ENCODE measurements around the gene FREM1.
A peak's percentile ranks its signal among the peaks of the same experiment; 100 is the strongest.

The FREM1 gene

GRCh38 chr9:14868772-14869583, 41.2 kb downstream of the FREM1 start:
- no peak for DNase-seq (ENCODE audit: low spot score)

GRCh38 chr9:14868418-14868771, 41.8 kb downstream of the FREM1 start:
- DNase-seq (ENCODE audit: low spot score), result no peak

DNA sequence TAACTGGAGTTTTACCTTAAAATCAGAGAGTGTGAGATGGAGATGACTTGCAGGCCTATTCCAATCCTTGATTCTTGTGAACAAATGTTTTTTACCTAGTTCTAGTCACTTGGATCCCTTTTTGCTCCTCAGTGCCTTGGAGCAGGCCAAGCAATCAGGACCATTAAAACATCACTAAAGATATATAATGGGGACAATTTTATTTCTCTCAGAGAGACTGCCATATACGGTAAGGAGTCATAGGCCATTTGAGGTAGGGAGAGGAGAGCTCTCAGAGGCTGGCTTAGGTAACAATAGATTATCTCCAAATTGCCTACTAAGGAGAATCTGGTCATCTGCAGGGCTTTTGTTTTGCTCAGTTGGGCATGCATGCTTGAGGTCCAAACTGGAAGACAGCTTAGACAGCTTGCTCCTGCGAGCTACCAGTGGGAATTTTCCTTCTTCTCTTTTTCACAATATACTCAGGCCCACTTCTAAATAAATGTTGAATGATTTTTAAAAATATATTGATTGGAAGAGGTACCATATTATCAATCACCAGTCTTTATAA, 44.0 kb downstream of the FREM1 start:
- DNase-seq (ENCODE audit: low spot score), result no peak

- no peak for DNase-seq (ENCODE audit: low spot score)
Measured at GRCh38 chr9:14864309-14864708, 45.9 kb downstream of the FREM1 start.

- DNase-seq (ENCODE audit: low spot score), result no peak
Measured at GRCh38 chr9:14863402-14863801, 46.8 kb downstream of the FREM1 start.

GRCh38 chr9:14857449-14858305, 52.6 kb downstream of the FREM1 start:
- no peak for DNase-seq (ENCODE audit: low spot score)

DNA sequence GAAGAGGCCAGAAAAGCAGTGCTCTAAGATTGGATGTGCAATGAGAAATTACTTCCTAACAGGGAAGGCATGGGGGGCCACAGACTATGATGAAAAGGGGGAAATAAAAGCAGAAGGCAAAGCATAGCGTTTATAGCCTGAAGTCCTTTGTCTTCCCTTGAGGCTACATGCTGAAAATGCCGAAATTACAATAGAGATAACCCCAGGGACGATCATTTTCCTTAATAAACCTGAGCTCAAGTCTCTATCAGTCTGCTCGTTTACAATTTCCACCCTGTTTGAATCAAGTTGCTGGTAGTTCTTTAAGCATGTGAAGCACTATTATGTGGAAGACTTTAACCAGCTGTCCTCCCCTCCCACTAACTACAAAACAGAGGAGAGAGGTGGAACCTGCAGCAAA, 60.4 kb downstream of the FREM1 start:
- DNase-seq (ENCODE audit: low spot score), result no peak

DNA sequence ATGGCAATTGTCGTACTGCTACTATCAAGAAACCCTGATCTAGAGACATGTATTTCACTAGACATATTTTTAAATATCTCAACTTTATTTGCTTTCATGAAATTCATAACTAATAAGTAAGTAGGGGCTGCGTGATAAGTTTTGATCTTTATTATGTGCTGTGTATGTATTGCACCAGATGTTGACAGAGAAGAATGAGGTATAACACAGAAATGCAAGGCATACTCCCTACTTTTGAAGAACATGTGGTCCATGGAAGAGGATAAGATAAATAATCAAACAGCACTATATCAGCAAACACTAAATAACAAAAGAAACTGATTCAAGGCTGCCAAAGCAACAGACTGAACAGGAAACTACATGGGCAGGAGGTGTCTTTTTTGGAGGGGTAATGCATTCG, 60.9 kb downstream of the FREM1 start:
- DNase-seq (ENCODE audit: low spot score), result no peak

DNA sequence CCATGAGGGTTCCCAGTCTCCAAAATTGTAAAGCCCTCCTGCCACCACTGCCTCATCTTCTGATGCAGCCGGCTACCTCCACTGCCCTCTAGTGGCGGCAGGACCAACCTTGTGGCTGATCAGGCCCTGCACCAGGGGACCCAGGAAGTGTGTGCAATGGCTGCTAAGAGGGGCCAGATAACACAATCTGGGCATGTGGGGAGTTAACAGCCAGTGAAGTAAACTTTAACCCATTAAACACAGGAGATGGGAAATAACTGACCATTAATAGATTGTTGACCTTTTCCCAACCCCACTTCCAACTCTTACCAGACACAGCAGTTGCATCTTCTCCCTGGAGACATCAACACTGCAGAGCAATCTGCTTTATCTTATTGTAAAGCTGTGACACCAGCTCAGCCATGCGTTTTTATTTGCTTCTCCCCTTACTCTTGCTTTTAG, 63.3 kb downstream of the FREM1 start:
- DNase-seq (ENCODE audit: low spot score), result peak; percentile 30

DNA sequence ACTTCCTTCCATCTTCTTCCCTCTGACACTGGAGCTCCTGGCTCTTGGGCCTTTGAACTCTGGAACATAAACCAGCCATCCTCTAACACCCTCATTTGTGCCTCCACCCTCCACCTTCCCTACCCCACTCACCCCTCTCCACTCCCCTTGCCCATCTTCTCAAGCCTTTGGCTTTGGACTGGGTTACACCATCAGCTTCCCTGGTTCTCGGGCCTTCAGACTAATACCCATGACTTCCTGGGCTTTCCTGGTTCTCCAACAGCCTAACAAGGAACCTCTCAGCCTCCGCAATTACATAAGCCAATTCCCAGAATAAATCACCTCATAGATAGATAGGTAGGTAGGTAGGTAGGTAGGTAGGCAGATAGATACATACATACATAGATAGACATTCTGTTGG, 67.1 kb downstream of the FREM1 start:
- DNase-seq (ENCODE audit: low spot score), result no peak

GRCh38 chr9:14842269-14842668, 68.0 kb downstream of the FREM1 start:
- DNase-seq (ENCODE audit: low spot score), result no peak

- no peak for DNase-seq (ENCODE audit: low spot score)
Measured at GRCh38 chr9:14838701-14839100, 71.5 kb downstream of the FREM1 start.

DNA sequence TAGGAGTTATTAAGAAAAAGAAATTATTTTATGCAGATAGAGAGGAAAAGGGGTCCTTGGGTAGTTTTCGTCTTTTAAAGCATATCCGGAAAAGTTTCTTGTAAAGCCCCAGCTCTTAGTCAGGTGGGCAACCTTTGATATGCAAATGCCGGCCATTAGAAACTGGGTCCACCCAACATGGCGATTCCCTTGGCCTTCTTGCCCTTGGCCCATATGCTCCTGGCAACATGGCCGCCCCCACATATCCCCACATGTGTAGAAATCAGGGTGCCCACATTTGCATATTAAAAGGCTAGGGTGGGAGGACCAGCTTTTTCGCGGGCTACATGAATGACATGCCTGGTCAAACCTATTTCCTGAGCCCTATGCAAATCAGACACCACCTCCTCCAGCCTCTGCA, 73.3 kb downstream of the FREM1 start:
- no peak for DNase-seq (ENCODE audit: low spot score)

- DNase-seq (ENCODE audit: low spot score), result no peak
Measured at GRCh38 chr9:14831661-14832060, 78.6 kb downstream of the FREM1 start.

DNA sequence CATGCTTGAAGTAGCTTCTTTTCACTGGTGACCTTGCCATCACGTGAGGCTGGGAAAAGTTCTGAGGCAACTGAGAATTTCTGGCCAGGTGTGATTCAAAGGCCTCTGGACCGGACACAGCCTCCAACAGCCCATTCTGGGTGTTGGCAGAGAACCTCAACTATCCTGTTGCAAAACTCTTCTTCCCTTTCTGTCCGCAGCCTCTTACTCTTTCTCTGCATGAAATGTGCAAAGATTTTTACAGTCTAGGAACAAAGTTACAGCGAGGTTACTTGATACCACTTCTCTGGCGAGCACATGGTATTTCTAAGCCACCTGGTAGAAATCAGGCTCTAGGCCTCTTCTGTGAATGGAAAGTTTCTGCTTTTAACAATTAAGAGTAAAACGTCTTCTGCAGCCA, 79.2 kb downstream of the FREM1 start:
- DNase-seq (ENCODE audit: low spot score), result no peak

DNA sequence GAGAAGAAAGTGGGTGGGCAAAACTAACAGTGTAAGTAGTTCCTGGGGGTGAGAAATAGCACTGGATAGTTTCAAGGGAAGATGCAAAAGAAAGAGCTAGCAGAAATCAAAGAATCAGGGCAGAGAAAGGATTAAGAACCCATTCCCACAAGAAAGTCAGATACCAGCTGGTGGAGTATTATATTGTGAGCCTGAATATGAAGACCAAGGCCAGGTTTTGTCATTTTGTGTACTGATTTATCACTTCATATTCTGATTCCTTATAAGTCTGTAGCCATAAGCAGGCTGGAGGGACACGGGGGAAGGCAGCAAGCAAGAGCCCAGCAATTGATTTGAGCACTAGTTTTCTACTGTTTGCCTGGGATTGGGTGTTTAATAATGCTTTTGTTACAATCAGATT, 80.2 kb downstream of the FREM1 start:
- no peak for DNase-seq (ENCODE audit: low spot score)

- no peak for DNase-seq (ENCODE audit: low spot score)
Measured at GRCh38 chr9:14829204-14829603, 81.0 kb downstream of the FREM1 start.

GRCh38 chr9:14827805-14828204, 82.4 kb downstream of the FREM1 start:
- DNase-seq (ENCODE audit: low spot score), result no peak

- no peak for DNase-seq (ENCODE audit: low spot score)
Measured at GRCh38 chr9:14824481-14824880, 85.7 kb downstream of the FREM1 start.

DNA sequence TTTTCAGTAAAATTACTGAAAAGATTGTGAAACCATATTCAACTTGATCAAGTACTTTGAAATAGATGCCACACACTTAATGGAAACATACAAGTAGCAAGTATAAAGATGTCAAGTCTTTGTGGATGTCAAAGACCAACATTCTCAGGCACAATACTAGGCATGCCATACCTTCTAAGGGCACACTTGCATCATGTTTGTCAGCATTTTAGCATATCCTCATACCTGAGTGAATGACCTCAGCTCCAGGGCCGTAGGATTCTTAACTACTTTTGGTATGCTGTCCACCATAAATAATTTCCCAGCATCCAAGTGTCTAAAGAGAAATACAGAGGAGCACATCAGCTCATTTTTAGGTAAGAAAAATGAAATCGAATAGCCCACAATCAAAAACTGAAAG, 86.4 kb downstream of the FREM1 start:
- DNase-seq (ENCODE audit: low spot score), result no peak

DNA sequence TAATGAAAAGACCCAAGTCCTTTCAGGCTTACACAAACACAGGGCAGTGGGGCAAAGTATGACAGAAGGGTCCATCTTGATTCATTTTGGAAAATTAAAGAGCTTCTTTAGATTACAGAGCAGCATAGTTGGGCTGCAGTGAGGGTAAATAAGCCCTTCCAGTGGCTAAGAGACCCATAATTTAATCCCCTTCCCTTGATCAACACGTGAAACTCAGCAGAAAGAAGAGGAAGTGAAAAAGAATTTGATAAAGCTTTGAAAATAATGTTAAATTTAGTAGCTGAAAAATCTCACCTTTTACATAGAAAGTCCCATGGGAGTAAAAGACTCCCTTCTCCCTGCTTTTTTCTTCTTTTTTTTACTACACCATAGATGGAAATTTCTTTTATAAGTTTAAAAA, 87.6 kb downstream of the FREM1 start:
- DNase-seq (ENCODE audit: low spot score), result no peak

GRCh38 chr9:14819183-14819582, 91.0 kb downstream of the FREM1 start:
- DNase-seq (ENCODE audit: low spot score), result no peak

GRCh38 chr9:14814249-14814628, 96.0 kb downstream of the FREM1 start:
- no peak for DNase-seq (ENCODE audit: low spot score)

Data from CD4-positive, alpha-beta T cell treated with Interleukin-15 for 4 hours (primary cell).